ENCODE results near the gene BOLA2B. TPM values are rescaled to one million over a fixed set of nuclear protein-coding genes. Genes with fewer than 3 reads are reported as not detected.

The BOLA2B gene
- polyA plus RNA-seq, 3 donors, result 105 to 170 (median 160) TPM

DNA sequence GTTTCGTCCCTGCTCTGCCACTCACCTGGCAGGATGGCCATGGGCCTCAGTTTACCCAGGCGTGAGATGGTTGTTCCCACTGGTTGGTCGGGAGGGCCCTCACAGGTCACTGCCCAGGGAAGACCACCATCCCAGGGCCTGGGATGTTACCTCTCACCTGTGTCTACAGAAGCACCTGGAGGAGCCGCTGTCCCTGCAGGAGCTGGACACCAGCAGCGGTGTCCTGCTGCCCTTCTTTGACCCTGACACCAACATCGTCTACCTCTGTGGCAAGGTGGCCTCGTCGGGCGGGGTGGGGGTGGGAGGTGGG, 6.0 kb downstream of the BOLA2B start:
- Histone ChIP-seq H2AFZ (ENCODE audit: insufficient read depth, low read depth, low read length, poor library complexity, severe bottlenecking) (no peak overlapping the region), H3K9me3 (replicated peaks in 1 of 2; ENCODE audit: control insufficient read depth in 1 of 2, insufficient read depth in 1 of 2, low read length in 2 of 2) (no peaks in the 10 kb centered on the region), H3K27ac (ENCODE audit: low read depth in 1 of 2, low read length in 2 of 2) (peak overlapping the region; percentile 42 to 70), H3K79me2 (ENCODE audit: insufficient read depth, low read length) (peaks cover 52% of the 10 kb centered on the region), H3K4me3 (replicated peaks in 1 of 3; ENCODE audit: low read depth in 2 of 3, low read length in 3 of 3) (peak overlapping the region in 1 of 3 experiments; percentile 88), H3K9ac (ENCODE audit: insufficient read depth, low read length, poor library complexity, severe bottlenecking) (no peak overlapping the region), H3K4me2 (replicated peaks; ENCODE audit: extremely low read depth, low read length, poor library complexity, severe bottlenecking) (peak overlapping the region; percentile 96), H4K20me1 (ENCODE audit: insufficient read depth, low read length) (peaks cover 47% of the 10 kb centered on the region), H3K27me3 (ENCODE audit: control insufficient read depth in 2 of 2, insufficient read depth in 2 of 2, low read length in 2 of 2) (no peaks in the 10 kb centered on the region), H3K4me1 (ENCODE audit: control insufficient read depth in 1 of 2, insufficient read depth in 2 of 2, low read length in 2 of 2) (peaks cover 39 to 43% of the 10 kb centered on the region in 2 donors), H3K36me3 (replicated peaks in 1 of 2; ENCODE audit: control insufficient read depth in 1 of 2, insufficient read depth in 2 of 2, low read length in 2 of 2) (peaks cover 22 to 29% of the 10 kb centered on the region in 2 donors)
- TF ChIP-seq, protein P1, sequence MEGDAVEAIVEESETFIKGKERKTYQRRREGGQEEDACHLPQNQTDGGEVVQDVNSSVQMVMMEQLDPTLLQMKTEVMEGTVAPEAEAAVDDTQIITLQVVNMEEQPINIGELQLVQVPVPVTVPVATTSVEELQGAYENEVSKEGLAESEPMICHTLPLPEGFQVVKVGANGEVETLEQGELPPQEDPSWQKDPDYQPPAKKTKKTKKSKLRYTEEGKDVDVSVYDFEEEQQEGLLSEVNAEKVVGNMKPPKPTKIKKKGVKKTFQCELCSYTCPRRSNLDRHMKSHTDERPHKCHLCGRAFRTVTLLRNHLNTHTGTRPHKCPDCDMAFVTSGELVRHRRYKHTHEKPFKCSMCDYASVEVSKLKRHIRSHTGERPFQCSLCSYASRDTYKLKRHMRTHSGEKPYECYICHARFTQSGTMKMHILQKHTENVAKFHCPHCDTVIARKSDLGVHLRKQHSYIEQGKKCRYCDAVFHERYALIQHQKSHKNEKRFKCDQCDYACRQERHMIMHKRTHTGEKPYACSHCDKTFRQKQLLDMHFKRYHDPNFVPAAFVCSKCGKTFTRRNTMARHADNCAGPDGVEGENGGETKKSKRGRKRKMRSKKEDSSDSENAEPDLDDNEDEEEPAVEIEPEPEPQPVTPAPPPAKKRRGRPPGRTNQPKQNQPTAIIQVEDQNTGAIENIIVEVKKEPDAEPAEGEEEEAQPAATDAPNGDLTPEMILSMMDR (IDR thresholded peaks at IDR 0.05), result peak; percentile 52
- intact Hi-C loops (cut with micrococcal nuclease), result no loop called here
- no peaks in the 10 kb centered on the region for H3K9me3 Mint-ChIP-seq
- H3K27ac Mint-ChIP-seq, result peak overlapping the region; percentile 85 to 95 (median 90)
- H3K36me3 Mint-ChIP-seq, result peaks cover 19 to 34% of the 10 kb centered on the region in 2 donors
- H3K4me3 Mint-ChIP-seq, result no peak overlapping the region
- whole genome bisulfite sequencing (ENCODE audit: insufficient coverage), result 43% methylated on average over 3 of the region's 9 CpGs
- H3K4me1 Mint-ChIP-seq, result peaks cover 28% of the 10 kb centered on the region
- no peaks in the 10 kb centered on the region for H3K27me3 Mint-ChIP-seq (ENCODE audit: low read depth in 3 of 3)
- no peak for DNase-seq

DNA sequence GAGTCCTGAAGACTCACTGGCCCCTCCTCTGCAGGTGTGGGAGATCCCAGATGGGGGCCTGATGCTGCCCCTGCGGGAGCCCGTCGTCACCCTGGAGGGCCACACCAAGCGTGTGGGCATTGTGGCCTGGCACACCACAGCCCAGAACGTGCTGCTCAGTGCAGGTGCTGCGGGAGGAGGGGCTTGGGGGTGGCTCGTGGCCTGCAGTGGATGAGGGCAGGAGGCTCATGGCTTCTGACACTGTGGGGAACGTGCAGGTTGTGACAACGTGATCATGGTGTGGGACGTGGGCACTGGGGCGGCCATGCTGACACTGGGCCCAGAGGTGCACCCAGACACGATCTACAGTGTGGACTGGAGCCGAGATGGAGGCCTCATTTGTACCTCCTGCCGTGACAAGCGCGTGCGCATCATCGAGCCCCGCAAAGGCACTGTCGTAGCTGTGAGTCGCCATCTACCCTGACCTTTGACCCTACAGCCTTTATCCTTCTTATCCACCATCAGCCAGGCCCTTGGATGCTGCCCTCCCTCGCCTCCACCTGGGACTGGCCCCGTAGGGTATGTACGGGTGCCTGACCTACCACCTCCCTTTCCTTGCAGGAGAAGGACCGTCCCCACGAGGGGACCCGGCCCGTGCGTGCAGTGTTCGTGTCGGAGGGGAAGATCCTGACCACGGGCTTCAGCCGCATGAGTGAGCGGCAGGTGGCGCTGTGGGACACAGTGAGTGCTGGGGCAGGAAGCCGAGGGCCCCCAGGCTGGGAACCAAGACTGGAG, 6.5 kb downstream of the BOLA2B start:
- peak overlapping the region; percentile 70 to 97 (median 88) for H3K4me3 ChIP-seq (replicated peaks in 1 of 3; ENCODE audit: low read depth in 2 of 3, low read length in 3 of 3)
- Mint-ChIP-seq H3K36me3 (peaks cover 19 to 34% of the 10 kb centered on the region in 2 donors), H3K27me3 (ENCODE audit: low read depth in 3 of 3) (peaks cover 0 to under 1% (median 0%) of the 10 kb centered on the region in 3 donors), H3K27ac (peak overlapping the region; percentile 85 to 95 (median 90)), H3K4me3 (peak overlapping the region; percentile 97 to 99), H3K4me1 (peaks cover 33% of the 10 kb centered on the region), H3K9me3 (no peaks in the 10 kb centered on the region)
- H3K9me3 ChIP-seq (replicated peaks in 1 of 2; ENCODE audit: control insufficient read depth in 1 of 2, insufficient read depth in 1 of 2, low read length in 2 of 2), result no peaks in the 10 kb centered on the region
- H3K27ac ChIP-seq (ENCODE audit: low read depth in 1 of 2, low read length in 2 of 2), result peak overlapping the region; percentile 62 to 70
- intact Hi-C loops (cut with micrococcal nuclease), result no loop called here
- peak; percentile 55 to 71 (median 67) for DNase-seq
- peak overlapping the region; percentile 96 for H3K4me2 ChIP-seq (replicated peaks; ENCODE audit: extremely low read depth, low read length, poor library complexity, severe bottlenecking)
- peaks cover 45 to 48% of the 10 kb centered on the region in 2 donors for H3K4me1 ChIP-seq (ENCODE audit: control insufficient read depth in 1 of 2, insufficient read depth in 2 of 2, low read length in 2 of 2)
- H3K79me2 ChIP-seq (ENCODE audit: insufficient read depth, low read length), result peaks cover 57% of the 10 kb centered on the region
- TF ChIP-seq, protein P1 (IDR thresholded peaks at IDR 0.05), result peak; percentile 91
- H2AFZ ChIP-seq (ENCODE audit: insufficient read depth, low read depth, low read length, poor library complexity, severe bottlenecking), result no peak overlapping the region
- peak overlapping the region; percentile 74 for H3K9ac ChIP-seq (ENCODE audit: insufficient read depth, low read length, poor library complexity, severe bottlenecking)
- no peaks in the 10 kb centered on the region for H3K27me3 ChIP-seq (ENCODE audit: control insufficient read depth in 2 of 2, insufficient read depth in 2 of 2, low read length in 2 of 2)
- H3K36me3 ChIP-seq (replicated peaks in 1 of 2; ENCODE audit: control insufficient read depth in 1 of 2, insufficient read depth in 2 of 2, low read length in 2 of 2), result peaks cover 22 to 29% of the 10 kb centered on the region in 2 donors
- 33% methylated on average over 36 of the region's 36 CpGs for WGBS (ENCODE audit: insufficient coverage)
- peaks cover 47% of the 10 kb centered on the region for H4K20me1 ChIP-seq (ENCODE audit: insufficient read depth, low read length)
